MG63 (cell line): ENCODE data around the gene LHPP. TPM values are rescaled to one million over a fixed set of nuclear protein-coding genes. Genes with fewer than 3 reads are reported as not detected.

Experiments
- DNase-seq: peaks from one replicate; pipeline ENCODE4 v3.0.0-alpha.2; 2020
- H3K27me3 ChIP-seq: fragments of 250-450 bp; sonication (Bioruptor Pico); 2 replicates; pipeline ENCODE4 v1.5.1; 2020; ENCODE audit warnings: mild to moderate bottlenecking, moderate library complexity
- H3K36me3 ChIP-seq: fragments of 250-450 bp; sonication (Bioruptor Pico); 2 replicates; pipeline ENCODE4 v1.5.1; 2020; ENCODE audit warnings: mild to moderate bottlenecking, moderate library complexity
- H3K4me3 ChIP-seq: fragments of 250-450 bp; sonication (Bioruptor Pico); 2 replicates; pipeline ENCODE4 v1.5.1; 2020; ENCODE audit warnings: mild to moderate bottlenecking, moderate library complexity
- H3K9me3 ChIP-seq: fragments of 250-450 bp; sonication (Bioruptor Pico); 2 replicates; pipeline ENCODE4 v1.5.1; 2020; ENCODE audit warnings: mild to moderate bottlenecking, moderate library complexity
- total RNA-seq: library from RNA; depleted of rRNA; stranded (reverse); fragments of >200 nt; shearing (Covaris generic); gene quantifications from 2 replicates; pipeline ENCODE4 v1.2.3, GENCODE V29; 2014; ENCODE audit warnings: low replicate concordance

The LHPP gene
- total RNA-seq, 1 experiment from 2014 or later: 17.0 TPM

DNA sequence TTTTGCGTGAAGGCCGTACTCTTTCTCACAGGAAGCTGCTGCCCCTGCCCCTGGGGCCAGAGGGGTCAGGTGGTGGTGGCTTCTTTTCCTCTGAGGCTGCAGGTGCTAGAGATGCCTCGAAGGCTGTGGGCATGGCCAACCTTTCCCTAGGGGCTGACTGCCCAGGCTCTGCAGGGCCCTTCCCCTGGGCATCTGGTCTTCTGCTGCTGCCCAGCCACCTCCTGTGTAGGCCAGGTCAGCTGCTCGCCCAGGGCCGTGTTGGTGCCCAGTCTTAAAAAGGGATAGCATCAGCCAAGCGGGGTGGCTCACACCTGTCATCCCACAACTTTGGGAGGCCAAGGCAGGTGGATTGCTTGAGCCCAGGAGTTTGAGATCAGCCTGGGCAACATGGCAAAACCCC, 168.2 kb downstream of the LHPP start:
- DNase-seq: no peak
- H3K9me3 ChIP-seq: no peaks in the 10 kb centered on the region
- no peaks in the 10 kb centered on the region for H3K27me3 ChIP-seq
- H3K4me3 ChIP-seq: no peak overlapping the region
- no peaks in the 10 kb centered on the region for H3K36me3 ChIP-seq

DNA sequence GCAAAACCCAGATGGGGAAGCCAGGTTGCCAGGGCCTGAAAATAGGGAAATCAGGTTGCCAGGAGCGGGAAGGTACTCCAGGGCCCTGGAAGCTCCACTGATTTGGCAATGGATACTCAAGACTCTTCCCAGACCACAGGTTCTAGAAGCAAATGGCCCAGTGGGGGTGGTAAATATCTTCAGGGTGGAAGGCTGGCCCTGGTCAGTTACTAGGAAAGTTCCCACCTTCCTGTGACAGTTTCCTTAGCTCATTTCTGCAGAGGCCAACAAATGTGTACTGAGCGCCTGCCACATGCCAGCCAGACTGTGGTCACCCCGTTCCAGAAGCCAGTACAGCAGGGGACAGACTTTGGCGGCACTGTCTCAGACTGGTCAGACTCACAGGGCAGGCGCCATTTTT, 168.9 kb downstream of the LHPP start:
- Histone ChIP-seq H3K36me3 (no peaks in the 10 kb centered on the region), H3K27me3 (no peaks in the 10 kb centered on the region), H3K9me3 (no peaks in the 10 kb centered on the region), H3K4me3 (no peak overlapping the region)
- no peak for DNase-seq

DNA sequence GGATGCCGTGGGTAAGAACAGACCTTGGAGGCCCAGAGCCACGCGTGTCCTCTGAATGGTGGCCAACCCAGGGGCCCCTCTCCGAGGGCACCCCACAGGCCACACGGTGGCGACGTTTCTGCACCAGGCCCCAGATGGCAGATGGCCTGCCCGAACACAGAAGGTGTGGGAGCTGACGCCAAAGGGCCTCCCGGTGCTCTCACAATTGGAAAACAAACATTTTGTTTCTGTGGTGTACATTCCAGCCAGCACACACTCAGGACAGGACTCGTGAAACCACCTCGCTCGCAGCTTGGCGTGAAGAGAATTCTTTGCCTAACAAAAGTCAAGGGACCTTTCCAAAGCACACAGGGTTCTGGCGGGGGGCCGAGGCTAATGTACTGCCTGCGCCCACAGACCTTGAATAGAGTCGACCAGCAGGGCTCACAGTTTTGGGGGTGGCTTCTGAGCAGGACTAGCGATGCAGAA, 170.5 kb downstream of the LHPP start:
- no peak overlapping the region for H3K4me3 ChIP-seq
- H3K9me3 ChIP-seq: no peaks in the 10 kb centered on the region
- H3K36me3 ChIP-seq: no peaks in the 10 kb centered on the region
- DNase-seq: no peak
- no peaks in the 10 kb centered on the region for H3K27me3 ChIP-seq

DNA sequence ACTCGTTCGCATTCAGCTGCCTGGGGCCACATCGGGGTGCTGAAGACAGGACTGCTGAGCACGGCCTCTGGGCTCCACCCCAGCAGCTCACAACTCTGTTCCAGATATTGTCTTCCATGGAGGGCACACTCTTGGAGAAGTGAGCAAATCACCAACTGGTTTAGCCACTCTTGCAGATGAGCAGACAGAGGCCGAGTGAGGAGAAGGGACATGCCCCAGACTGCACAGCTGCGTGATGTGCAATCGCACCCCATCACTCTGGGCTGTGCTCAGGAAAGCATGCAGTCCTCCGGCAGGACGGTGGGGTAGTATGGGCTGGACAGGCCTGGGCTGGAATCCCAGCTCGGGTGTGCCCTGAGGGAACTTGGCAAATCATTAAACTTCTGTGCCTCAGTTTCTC, 170.9 kb downstream of the LHPP start:
- no peaks in the 10 kb centered on the region for H3K9me3 ChIP-seq
- H3K36me3 ChIP-seq: no peaks in the 10 kb centered on the region
- DNase-seq: no peak
- no peak overlapping the region for H3K4me3 ChIP-seq
- H3K27me3 ChIP-seq: no peaks in the 10 kb centered on the region

DNA sequence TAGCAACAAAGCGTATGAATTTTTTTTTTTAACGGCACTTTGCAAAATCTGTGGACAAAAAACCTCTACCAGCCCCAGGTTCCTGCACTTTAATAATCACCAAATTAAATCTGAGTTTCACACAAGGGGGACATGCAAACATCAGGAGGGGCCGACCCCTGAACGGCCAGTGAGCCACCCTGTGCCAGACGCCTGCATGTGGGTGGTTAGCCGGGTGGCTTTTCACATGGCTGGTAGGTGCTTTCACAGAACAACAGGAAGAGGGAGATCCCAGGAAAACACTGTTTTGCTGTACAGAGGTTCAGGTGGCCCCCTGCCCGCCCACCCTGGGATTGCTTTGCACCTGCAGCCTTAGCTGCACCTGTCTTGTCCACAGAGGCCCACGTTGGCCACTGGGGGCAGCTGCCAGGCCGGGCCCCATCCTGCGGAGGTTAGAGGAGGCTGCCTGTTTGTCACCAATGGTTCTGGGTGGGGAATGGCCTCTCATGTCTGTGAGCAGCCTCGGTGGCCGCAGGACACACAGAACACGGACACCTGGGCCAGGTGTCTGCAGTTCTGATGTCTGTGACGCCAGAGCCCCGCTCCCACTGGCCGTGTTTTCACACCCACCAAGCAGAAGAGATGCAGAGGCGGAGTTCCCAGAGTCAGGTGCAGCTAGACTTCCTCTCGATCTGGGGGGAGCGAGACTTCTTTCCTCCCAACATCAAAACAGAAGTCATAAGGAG, 174.8 kb downstream of the LHPP start:
- no peak overlapping the region for H3K4me3 ChIP-seq
- H3K36me3 ChIP-seq: no peaks in the 10 kb centered on the region
- no peaks in the 10 kb centered on the region for H3K9me3 ChIP-seq
- DNase-seq: no peak
- H3K27me3 ChIP-seq: no peaks in the 10 kb centered on the region

DNA sequence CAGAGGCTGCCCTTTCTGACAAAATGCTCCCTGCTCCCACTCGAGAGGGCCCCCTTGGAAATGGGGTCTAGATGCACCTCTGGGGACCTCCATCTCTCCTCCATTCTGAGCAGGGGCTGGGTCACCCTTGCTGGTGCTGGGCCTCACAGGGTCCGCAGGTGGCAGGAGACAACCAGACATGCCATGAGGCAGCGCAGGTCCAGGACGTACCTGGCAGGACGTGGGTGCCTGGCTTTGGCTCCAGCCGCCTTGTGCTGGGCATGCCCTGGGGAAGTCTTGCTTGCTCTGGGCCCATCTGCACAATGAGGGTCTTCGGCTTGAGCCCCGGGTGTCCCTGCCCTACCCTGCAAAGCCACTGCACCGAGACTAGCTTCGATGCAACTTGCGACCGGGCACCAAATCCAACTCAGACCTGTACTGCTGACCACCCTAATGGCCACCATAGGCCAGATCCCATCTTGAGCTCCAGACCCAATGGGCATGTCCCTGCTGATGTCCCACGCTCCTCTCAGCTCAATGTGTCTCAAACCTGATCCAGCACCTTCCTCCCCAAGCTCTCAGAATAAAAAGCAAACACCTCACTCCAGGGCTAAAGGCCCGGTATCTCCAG, 175.6 kb downstream of the LHPP start:
- no peaks in the 10 kb centered on the region for H3K36me3 ChIP-seq
- no peaks in the 10 kb centered on the region for H3K27me3 ChIP-seq
- H3K4me3 ChIP-seq: no peak overlapping the region
- H3K9me3 ChIP-seq: no peaks in the 10 kb centered on the region
- no peak for DNase-seq

DNA sequence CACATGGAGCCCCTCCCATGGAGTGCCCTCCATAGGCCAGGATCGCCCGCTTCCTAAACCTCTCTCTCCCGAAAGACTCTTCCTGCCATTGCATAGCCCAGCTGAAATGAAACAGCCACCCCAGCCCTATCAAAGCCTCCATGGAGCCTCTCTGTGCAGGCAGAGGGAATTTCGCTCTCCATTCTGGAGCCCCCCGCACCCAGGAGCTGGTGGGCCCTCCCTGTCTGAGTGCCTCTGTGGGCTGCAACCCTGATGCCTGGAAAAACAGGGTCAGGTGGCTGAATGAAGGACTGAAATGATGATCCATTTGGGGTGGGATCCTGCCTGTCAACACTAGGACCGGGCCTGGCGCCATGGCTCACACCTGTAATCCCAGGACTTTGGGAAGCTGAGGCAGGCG, 176.1 kb downstream of the LHPP start:
- Histone ChIP-seq H3K4me3 (no peak overlapping the region), H3K36me3 (no peaks in the 10 kb centered on the region), H3K27me3 (no peaks in the 10 kb centered on the region), H3K9me3 (no peaks in the 10 kb centered on the region)
- no peak for DNase-seq

DNA sequence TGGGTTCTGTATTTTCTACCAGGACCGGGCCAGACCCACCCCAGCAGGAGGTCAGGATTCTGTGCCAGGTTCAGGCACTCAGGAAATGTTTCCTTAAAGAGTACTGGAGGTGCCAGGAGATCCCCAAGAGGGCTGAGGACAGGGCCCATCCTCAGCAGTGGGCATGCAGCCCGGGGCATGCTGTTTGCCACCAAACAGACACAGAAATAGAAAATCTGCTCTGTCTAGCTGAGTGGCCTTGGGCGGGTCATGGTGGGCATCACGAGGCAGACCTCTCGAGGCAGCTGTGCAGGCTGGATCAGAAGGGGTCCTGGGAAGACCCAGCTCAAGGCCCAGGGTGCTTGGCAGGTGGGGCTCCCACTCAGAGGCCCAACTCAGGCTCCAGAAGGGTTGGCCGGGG, 177.6 kb downstream of the LHPP start:
- DNase-seq: no peak
- Histone ChIP-seq H3K27me3 (no peaks in the 10 kb centered on the region), H3K36me3 (no peaks in the 10 kb centered on the region), H3K9me3 (no peaks in the 10 kb centered on the region), H3K4me3 (no peak overlapping the region)

DNA sequence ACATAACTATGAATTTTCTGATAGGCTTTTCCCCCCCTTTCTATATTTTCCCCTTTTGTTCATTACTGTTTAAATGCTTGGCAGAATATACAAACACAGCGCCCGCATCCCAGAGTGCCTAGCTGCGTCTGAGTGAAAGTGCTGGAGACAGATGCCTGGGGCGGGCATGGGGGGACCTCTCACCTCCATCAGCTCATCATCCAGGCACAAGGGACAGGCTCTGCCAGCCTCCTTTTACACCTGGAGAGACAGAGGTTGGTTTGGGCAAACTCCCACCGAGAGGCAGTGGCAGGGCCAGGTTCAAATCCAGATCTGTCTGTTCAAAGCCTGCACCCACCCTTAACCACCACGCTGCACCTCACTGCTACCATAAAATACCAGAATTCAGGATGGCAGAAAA, 178.0 kb downstream of the LHPP start:
- no peaks in the 10 kb centered on the region for H3K27me3 ChIP-seq
- DNase-seq: no peak
- no peaks in the 10 kb centered on the region for H3K9me3 ChIP-seq
- no peak overlapping the region for H3K4me3 ChIP-seq
- H3K36me3 ChIP-seq: no peaks in the 10 kb centered on the region

DNA sequence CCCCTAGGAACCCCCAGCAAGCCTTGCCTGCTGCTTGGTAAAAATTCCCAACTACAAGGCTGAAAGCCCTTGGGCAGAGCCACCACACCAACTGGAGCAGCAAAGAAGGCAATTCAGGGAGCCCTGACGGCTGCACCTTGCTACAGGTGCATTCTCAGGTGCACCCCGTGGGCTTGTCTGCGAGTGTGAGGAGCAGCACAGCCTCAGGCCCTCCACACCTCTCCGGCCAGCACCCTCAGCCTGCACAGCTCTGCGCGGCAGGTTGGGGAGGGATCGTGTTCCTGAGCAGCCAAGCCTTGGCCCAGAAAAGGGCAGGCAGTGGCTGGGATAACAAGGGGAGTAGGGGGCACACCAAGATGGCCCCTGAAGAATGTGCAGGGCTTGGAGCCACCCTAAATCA, 178.4 kb downstream of the LHPP start:
- Histone ChIP-seq H3K36me3 (no peaks in the 10 kb centered on the region), H3K27me3 (no peaks in the 10 kb centered on the region), H3K4me3 (no peak overlapping the region), H3K9me3 (no peaks in the 10 kb centered on the region)
- DNase-seq: no peak

DNA sequence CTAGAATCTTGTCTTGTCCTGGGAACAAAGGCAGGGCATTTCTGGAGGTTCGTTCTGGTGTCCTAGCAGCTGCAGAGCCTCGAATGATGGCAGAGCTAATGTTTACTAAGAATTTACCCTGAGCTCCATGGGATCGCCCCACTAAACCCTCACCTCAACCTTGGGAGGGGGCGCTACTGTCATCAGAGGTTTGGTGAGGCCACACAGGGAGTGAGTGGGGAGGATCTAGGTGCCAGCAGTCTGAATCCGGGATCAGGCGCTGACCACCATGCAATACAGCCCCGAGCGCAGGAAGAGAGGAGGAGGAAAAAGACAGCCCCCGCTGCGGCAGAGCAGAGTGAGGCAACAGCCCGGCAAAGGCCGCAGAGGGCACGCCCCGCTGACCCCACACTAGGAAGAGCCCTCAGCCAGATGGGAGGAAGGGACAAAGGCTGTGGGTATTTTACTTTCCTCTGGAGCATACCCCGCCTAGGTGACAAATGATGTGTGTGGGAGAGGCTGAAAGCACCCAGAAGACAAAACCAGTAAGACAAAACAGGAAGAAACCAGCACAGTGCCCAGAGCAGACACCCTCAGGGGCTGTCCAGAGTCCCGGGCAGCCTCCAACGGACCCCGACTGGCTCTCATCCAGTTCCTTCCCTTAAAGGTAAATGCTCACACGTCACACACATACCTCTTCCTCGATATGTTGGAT, 179.1 kb downstream of the LHPP start:
- Histone ChIP-seq H3K9me3 (no peaks in the 10 kb centered on the region), H3K4me3 (no peak overlapping the region), H3K36me3 (no peaks in the 10 kb centered on the region), H3K27me3 (no peaks in the 10 kb centered on the region)
- DNase-seq: no peak

DNA sequence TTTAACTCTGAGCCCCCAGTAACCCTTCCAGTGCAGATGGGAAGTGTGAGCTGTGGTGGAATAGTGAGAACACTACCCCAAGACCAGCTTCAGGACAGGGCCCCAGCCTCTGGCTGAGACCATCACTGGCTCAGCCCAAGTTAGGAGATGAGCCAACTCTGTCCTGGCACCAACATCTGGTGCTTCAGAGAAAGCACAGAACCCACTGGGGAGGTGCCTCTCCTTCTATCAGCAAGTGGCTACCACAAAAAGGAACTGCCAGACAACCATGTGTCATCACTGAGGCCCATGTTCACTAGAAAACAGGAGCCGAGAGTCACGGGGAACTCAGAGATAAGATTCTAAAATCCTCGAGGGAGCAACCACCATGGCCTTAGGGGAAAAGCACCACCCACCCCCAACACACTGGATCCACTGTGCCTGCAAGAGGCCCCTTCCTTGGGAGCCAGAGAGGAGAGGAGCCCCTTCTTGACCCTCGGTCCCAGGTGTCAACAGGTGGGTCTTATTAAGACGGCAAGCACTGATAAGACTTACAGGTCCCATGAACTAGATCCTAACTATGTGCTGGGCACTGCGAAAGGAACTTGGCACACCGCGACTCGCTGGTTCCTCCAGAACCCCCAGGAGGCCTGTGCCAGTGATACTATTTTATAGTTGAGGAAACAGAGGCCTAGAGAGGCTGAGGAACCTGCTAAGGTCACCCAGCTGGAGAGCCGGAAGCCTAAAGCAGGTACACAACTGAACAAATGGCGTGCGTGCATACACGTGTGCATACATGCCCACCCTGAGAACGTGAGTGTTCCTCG, 179.9 kb downstream of the LHPP start:
- DNase-seq: peak; percentile 62
- Histone ChIP-seq H3K36me3 (no peaks in the 10 kb centered on the region), H3K27me3 (no peaks in the 10 kb centered on the region), H3K4me3 (no peak overlapping the region), H3K9me3 (no peaks in the 10 kb centered on the region)

DNA sequence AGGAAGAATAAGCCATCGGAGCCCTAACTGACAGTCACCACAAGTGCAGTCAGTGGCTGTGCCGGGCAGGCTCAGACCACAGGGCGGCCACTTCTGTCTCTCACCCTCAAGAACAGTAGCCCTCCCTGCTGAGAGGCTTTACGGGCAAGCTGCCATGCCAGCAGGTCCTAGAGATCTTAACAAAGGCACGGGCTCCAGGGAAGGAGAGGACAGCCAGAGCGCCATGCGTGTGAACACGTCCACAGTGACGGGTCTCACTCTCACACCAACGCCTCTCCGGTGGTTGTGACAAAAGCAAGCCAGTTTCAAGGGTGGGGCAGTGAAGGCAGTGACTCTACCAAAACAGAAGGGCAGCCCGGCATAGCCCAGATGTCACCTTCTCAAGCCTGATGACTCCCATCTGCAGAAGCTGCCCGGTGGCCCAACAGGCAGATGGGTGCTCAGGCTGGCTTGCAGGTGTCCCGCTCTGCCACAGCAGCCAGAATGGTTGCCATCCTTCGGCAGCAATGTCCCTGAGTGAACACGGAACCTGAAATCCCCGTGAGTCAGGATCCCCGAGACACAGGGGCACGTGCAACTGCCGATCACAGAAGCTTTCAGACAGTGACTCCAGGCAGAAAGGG, 180.6 kb downstream of the LHPP start:
- no peaks in the 10 kb centered on the region for H3K9me3 ChIP-seq
- H3K4me3 ChIP-seq: no peak overlapping the region
- DNase-seq: no peak

DNA sequence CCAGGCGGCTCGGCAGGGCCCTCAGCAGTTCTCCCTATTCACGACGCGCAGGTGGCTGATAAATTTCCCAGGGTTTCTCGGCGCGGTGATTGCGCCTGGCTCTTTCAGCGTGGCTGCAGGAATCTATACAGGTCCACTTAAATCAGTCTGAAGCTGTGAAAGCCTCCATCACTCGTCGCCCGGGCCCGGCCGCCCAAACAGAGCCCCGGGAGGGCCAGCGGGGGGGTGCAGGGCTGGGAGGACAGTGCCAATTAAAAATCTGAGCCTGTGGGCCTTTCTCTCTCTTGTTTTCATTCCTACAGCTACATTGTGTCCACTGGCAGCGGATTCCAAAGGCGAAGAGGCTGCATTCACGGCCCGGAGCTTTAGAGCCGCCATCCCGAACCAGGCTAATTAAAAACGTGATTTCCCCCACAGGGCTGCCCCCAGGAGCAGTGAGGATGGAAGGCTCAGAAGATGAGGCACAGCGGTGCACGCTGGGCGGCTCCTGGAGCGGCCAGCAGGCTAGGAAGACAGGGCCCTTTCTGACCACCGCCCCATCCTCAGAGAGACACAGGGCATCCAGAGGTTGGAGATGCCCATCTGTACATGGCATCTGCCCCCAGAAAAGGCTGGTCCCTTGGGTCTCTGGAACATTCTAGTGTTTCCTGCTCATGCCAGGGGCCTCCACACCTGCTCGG, 181.8 kb downstream of the LHPP start:
- Histone ChIP-seq H3K27me3 (no peaks in the 10 kb centered on the region), H3K36me3 (no peaks in the 10 kb centered on the region), H3K9me3 (no peaks in the 10 kb centered on the region), H3K4me3 (no peak overlapping the region)
- DNase-seq: no peak

More for the DNA sequence above, 180.6 kb downstream of the LHPP start:
- Histone ChIP-seq H3K36me3 (no peaks in the 10 kb centered on the region), H3K27me3 (no peaks in the 10 kb centered on the region)

DNA sequence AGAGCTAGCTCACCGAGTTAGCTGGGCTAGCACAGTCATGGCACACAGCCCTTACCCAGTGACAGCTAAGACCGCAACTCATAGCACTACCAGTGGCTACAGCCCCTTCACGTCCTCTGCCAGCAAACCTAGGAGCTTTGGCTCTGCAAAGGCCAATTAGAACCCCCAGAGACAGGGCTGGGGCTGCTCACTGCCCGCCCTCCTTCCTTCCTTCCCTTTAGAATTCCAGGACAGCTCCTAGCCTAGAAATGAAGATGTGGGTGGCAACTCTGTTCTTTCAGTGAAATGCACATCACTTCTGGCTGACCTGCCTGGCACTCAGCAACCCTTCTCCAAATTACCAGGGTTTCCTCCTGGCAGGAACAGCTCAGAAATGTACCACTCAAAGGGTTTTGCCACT, 182.6 kb downstream of the LHPP start:
- no peaks in the 10 kb centered on the region for H3K36me3 ChIP-seq
- no peak for DNase-seq
- no peaks in the 10 kb centered on the region for H3K9me3 ChIP-seq
- H3K4me3 ChIP-seq: no peak overlapping the region
- no peaks in the 10 kb centered on the region for H3K27me3 ChIP-seq

DNA sequence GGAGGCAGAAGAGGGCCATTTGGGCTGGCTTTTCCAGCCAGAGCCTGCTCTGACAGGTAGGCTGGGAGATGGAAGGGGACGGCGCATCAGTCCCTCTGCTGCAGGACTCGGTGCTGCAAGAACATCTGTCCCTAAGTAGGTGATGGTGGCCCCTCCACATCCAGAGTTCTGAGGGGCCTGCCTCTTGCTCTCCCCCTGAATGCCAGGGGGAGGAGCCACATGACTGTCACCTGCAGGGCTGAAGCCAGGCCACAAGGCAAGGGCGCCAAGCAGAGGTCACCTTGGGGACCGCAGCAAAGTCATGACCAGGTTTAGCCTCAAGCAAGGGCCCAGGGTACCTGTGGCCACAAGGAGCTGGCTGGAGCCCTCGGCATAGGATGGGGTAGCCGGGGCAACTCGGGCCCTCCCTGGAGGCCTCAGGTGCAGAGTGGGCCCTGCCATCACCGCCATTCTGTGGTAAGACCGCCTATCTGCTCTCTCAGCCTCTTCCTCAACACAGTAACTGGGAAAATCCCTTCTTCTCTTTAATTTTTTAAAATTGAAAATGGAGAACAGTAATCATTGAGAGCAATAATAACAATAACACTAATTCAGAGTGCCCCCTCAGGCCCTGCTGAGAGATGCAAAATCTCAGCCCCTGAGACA, 183.3 kb downstream of the LHPP start:
- no peaks in the 10 kb centered on the region for H3K36me3 ChIP-seq
- no peak overlapping the region for H3K4me3 ChIP-seq
- no peaks in the 10 kb centered on the region for H3K27me3 ChIP-seq
- H3K9me3 ChIP-seq: no peaks in the 10 kb centered on the region
- no peak for DNase-seq
